ENCODE measurements around the gene OARD1. TPM values are rescaled to one million over a fixed set of nuclear protein-coding genes. Genes with fewer than 3 reads are reported as not detected.
A peak's percentile ranks its signal among the peaks of the same experiment; 100 is the strongest.

Gene OARD1
- total and polyA plus RNA-seq, 12 donors: 13.7 to 31.2 (median 17.0) TPM

GRCh38 chr6:41065550-41066026 lies 6.6 kb downstream of the OARD1 start:
- H3K4me3 ChIP-seq: no peak overlapping the region
- H3K27me3 ChIP-seq: no peaks in the 10 kb centered on the region
- peaks cover 0 to 58% (median 36%) of the 10 kb centered on the region in 9 donors for H3K4me1 ChIP-seq
- peaks cover 0 to 98% (median 38%) of the 10 kb centered on the region in 9 donors for H3K36me3 ChIP-seq
- no peak for DNase-seq
- WGBS, 2 donors: 72 to 76% methylated on average over 2 of the region's 2 CpGs
- H3K27ac ChIP-seq: peak overlapping the region in 5 of 10 donors; percentile 0 to 80 (median 26)
- no peak for TF ChIP-seq CTCF (IDR thresholded peaks at IDR 0.05)
- intact Hi-C loops (cut with DNase I): loop anchor here in 7 of 10 donors (2.0 to 10.0 kb wide), 5 partner anchors 37 to 168 kb away; no protein-coding TSS in a partner anchor
- H3K9me3 ChIP-seq: no peaks in the 10 kb centered on the region
- ATAC-seq: no peak

DNA sequence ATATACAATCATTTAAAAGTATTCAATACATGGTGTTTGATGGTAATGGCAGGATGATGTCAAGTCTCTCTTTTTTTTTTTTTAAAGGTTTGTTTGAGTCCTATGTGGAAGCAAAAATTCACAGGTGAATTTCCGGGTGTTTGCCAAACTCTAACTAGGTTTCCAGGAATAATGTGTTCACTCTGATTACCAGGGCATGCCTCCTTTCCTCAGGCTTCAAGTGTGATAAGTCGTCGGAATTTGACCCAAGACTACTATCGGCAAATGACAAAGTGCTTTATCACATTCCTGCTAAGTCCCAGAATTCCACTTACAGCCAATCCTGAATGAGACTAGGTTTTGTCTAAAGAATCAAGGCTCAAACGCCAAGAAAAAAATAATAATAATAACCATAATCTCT lies 7.3 kb downstream of the OARD1 start:
- Histone ChIP-seq H3K27ac (peak overlapping the region in 7 of 10 donors; percentile 0 to 80 (median 59)), H3K9me3 (no peaks in the 10 kb centered on the region), H3K4me3 (no peak overlapping the region), H3K27me3 (no peaks in the 10 kb centered on the region), H3K36me3 (peaks cover 0 to 90% (median 36%) of the 10 kb centered on the region in 9 donors), H3K4me1 (peaks cover 0 to 63% (median 31%) of the 10 kb centered on the region in 9 donors)
- intact Hi-C loops (cut with DNase I): loop anchor here in 7 of 10 donors (2.0 to 10.0 kb wide), 5 partner anchors 36 to 168 kb away; no protein-coding TSS in a partner anchor
- TF ChIP-seq CTCF (IDR thresholded peaks at IDR 0.05): no peak
- ATAC-seq (no peak), DNase-seq (no peak)
- 38 to 53% methylated on average over 5 of the region's 5 CpGs for WGBS, 2 donors

DNA sequence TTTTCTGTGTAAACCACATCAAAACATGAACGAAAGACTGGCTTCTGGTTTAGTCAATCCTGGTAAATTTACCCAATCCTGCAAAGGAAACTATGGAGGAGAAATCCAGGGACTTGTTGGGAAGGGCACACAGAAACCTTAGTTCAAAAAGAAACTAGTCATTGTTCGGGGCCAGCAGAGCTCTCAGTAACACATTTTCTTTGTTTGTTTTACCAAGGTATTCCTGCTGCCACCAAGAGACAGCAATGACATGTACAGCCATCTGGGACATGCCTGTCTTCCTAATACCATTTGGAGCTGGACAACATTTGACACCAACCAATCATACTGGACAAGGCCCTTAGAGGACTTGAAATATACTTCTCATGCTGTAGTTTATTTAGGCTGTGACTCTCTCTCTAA lies 8.3 kb downstream of the OARD1 start:
- DNase-seq (no peak), ATAC-seq (peak in 7 of 8 donors; percentile 30 to 77 (median 56))
- Histone ChIP-seq H3K27me3 (no peaks in the 10 kb centered on the region), H3K9me3 (no peaks in the 10 kb centered on the region), H3K4me3 (peak overlapping the region in 4 of 10 donors; percentile 14 to 41 (median 32)), H3K4me1 (peaks cover 3 to 73% (median 37%) of the 10 kb centered on the region in 9 donors), H3K36me3 (peaks cover 0 to 83% (median 29%) of the 10 kb centered on the region in 9 donors), H3K27ac (peak overlapping the region in 9 of 10 donors; percentile 0 to 80 (median 59))
- 54 to 71% methylated on average over 2 of the region's 2 CpGs for WGBS, 2 donors
- peak in 1 of 9 donors; percentile 18 for TF ChIP-seq CTCF (IDR thresholded peaks at IDR 0.05)
- intact Hi-C loops (cut with DNase I): loop anchor here in 4 of 10 donors (2.0 to 10.0 kb wide), 3 partner anchors 35 to 167 kb away; no protein-coding TSS in a partner anchor

DNA sequence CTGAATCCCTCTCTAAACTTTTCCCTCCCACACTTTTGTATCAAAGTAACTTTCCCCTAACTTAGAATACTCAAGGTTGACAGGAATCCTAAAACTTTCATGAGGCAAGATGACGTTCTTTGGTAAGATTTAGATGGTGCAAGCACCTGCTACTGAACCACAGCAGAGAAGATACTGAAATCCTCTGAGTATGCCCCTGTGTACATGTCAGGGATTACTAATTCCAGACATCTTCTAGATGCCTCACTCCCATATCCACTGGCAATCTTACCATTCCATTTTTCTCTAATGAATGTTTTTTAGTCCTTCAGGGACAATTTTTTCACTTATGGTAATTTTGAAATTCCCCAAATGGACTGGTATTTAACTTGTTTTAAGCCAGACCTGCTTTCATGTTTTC lies 10.1 kb downstream of the OARD1 start:
- WGBS, 2 donors: 48 to 58% methylated on average over 1 of the region's 1 CpG
- Histone ChIP-seq H3K27ac (peak overlapping the region in 8 of 10 donors; percentile 47 to 80 (median 59)), H3K36me3 (peaks cover 0 to 69% (median 20%) of the 10 kb centered on the region in 9 donors), H3K4me3 (peak overlapping the region in 7 of 10 donors; percentile 6 to 41 (median 20)), H3K9me3 (no peaks in the 10 kb centered on the region), H3K4me1 (peaks cover 5 to 84% (median 47%) of the 10 kb centered on the region in 9 donors), H3K27me3 (no peaks in the 10 kb centered on the region)
- no peak for TF ChIP-seq CTCF (IDR thresholded peaks at IDR 0.05)
- DNase-seq (no peak), ATAC-seq (no peak)
- intact Hi-C loops (cut with DNase I): loop anchor here in 3 of 10 donors (5.0 to 10.0 kb wide), 2 partner anchors 57 to 165 kb away; no protein-coding TSS in a partner anchor

Data from heart right ventricle (tissue), 16 donors.